Parathyroid adenoma (tissue), 2 donors: ENCODE data around the gene MAP4K1.
A peak's percentile ranks its signal among the peaks of the same experiment; 100 is the strongest.

Source experiments
- H2AFZ ChIP-seq: fragments of 300-600 bp; sonication (generic); one replicate; pipeline ENCODE4 v1.7.0; 2017; ENCODE audit warnings: antibody characterized with exemption, mild to moderate bottlenecking
- H3K27ac ChIP-seq: fragments of 300-600 bp; sonication (generic); one replicate; pipeline ENCODE4 v1.7.0; 2017
- H3K27me3 ChIP-seq: fragments of 300-600 bp; sonication (generic); one replicate; pipeline ENCODE4 v1.7.0; 2017; ENCODE audit warnings: low read length; ENCODE audit not compliant: control insufficient read depth, insufficient read depth
- H3K36me3 ChIP-seq: fragments of 300-600 bp; sonication (generic); one replicate; pipeline ENCODE4 v1.7.0; 2017; ENCODE audit warnings: low read length; ENCODE audit not compliant: control insufficient read depth, insufficient read depth
- H3K4me1 ChIP-seq: fragments of 300-600 bp; sonication (generic); one replicate; pipeline ENCODE4 v1.7.0; 2017; ENCODE audit warnings: control low read depth
- H3K4me2 ChIP-seq: fragments of 300-600 bp; sonication (generic); one replicate; pipeline ENCODE4 v1.7.0; 2017; ENCODE audit warnings: low read length
- H3K4me3 ChIP-seq: fragments of 300-600 bp; sonication (generic); one replicate; pipeline ENCODE4 v1.7.0; 2017; ENCODE audit warnings: low read depth, low read length
- H3K79me2 ChIP-seq: fragments of 300-600 bp; sonication (generic); one replicate; pipeline ENCODE4 v1.7.0; 2017; ENCODE audit warnings: control low read depth
- H3K9ac ChIP-seq: fragments of 300-600 bp; sonication (generic); one replicate; pipeline ENCODE4 v1.7.0; 2017; ENCODE audit warnings: mild to moderate bottlenecking
- H3K9me3 ChIP-seq: fragments of 300-600 bp; sonication (generic); one replicate; pipeline ENCODE4 v1.7.0; 2017; ENCODE audit warnings: low read length; ENCODE audit not compliant: control insufficient read depth
- CTCF ChIP-seq: fragments of 300-600 bp; sonication (generic); IDR thresholded peaks from one replicate; pipeline ENCODE4 v1.7.0; 2017; ENCODE audit warnings: antibody characterized with exemption, mild to moderate bottlenecking
- donor health status: primary hyperparathyroidism.

MAP4K1 gene

DNA sequence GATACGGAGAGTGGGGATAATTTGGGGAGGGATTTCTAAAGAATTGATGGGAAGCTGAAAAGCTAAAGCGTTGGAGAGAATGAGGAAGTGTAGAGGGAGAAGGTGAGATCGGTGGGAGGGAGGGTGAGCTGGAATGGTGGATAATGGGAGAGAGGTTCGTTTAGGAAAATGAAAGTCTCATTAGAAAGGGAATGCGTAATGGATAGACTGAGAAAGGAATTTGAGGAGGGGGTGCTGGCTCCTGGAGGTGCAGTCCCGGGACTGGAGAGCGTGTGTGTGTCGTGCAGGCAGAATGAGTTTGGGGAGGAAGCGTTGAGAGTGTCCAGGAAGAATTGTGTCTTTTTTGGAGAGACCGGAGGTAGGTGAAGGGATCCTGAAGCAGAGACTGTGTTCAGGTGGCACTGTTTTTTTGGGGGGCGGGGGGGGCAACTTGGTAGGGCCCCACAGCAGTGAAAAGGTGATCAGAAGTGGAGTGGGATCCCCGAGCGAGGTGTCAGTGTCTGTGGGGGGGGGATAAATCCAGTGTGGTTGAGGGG is 31.1 kb upstream of the MAP4K1 start:
- H2AFZ ChIP-seq = no peak overlapping the region
- H3K9ac ChIP-seq = peak overlapping the region; percentile 97
- peak overlapping the region; percentile 95 for H3K27ac ChIP-seq
- no peaks in the 10 kb centered on the region for H3K36me3 ChIP-seq
- H3K9me3 ChIP-seq = no peaks in the 10 kb centered on the region
- no peaks in the 10 kb centered on the region for H3K27me3 ChIP-seq
- peak overlapping the region; percentile 100 for H3K4me2 ChIP-seq
- peaks cover 35% of the 10 kb centered on the region for H3K4me1 ChIP-seq
- H3K79me2 ChIP-seq = peaks cover 61% of the 10 kb centered on the region
- TF ChIP-seq CTCF = no peak
- H3K4me3 ChIP-seq = peak overlapping the region; percentile 99

DNA sequence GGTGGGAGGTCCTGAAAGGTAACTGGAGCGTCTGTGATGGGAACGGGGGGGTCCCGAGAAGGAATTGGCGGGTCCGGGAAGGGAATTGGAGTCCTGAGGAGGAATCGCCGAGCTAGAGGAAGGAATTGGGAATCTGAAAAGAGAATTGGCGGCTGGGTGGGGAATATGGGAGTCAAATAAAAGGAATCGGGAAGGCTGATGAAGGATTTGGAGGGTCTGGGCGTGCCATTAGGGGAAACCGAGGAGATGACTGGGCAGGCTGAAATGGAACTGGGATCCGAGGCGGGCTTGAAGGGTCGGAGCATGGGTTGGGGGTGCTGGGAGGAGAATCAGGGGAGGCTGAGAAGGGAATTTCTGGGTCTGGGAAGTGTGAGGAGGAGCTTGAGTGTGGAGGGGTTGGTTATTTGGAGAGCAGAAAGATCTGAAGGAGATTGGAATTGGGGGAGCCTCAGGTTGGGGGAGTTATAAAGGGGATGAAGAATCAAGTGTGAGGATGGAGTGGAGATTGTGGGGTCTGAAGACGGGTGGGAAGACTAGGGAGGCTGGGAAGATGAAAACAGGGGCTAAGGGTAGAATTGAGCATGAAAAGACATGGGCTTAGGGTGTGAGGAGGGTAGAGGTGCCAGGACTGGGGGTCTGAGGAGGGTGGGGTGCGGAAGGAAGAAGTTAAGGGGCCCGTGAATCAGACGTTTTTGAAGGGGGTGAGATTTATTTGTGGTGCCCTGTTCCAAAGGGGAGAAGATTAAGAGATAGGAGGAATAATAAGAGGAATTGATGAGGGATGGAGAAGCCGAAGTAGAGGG is 30.4 kb upstream of the MAP4K1 start:
- peaks cover 30% of the 10 kb centered on the region for H3K4me1 ChIP-seq
- H2AFZ ChIP-seq = peak overlapping the region; percentile 16
- peak overlapping the region; percentile 99 for H3K4me3 ChIP-seq
- H3K4me2 ChIP-seq = peak overlapping the region; percentile 100
- no peak for TF ChIP-seq CTCF
- peak overlapping the region; percentile 97 for H3K9ac ChIP-seq
- H3K79me2 ChIP-seq = peaks cover 55% of the 10 kb centered on the region
- H3K27ac ChIP-seq = peak overlapping the region; percentile 95
- no peaks in the 10 kb centered on the region for H3K27me3 ChIP-seq
- H3K9me3 ChIP-seq = no peaks in the 10 kb centered on the region
- no peaks in the 10 kb centered on the region for H3K36me3 ChIP-seq

DNA sequence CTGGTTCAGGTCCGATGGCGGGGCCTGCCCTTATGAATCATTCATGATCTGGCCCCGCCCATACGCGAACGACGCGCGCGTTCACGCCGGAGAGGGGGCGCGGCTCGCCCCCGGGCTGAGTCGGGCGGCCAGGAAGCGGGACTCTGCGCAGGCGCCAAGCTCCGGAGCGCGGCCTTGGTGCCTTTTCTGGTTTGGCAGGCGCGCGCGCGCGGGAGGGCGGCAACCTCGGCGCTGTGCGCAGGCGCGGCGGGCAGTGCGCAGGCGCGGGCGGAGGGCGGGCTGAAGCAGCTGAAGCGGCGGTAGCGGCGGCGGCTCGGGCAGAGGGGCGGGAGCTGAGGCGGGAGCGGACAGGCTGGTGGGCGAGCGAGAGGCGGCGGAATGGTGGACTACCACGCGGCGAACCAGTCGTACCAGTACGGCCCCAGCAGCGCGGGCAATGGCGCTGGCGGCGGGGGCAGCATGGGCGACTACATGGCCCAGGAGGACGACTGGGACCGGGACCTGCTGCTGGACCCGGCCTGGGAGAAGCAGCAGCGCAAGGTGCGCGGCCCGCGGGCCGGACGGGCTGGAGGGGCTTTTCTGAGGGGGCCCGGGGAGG is 29.7 kb upstream of the MAP4K1 start, which contains the start of gene ACTN4:
Gene ACTN4 (plus strand): TSS at position 282 of the 598 bp plus-strand sequence. CDS start 97 bp downstream, at position 379.
- Histone ChIP-seq H3K4me3 (peak within 1 kb of the TSS; percentile 99), H3K27me3 (no peaks in the 10 kb centered on the region), H3K27ac (peak within 1 kb of the TSS; percentile 95), H3K9me3 (no peaks in the 10 kb centered on the region), H3K4me1 (peaks cover 25% of the 10 kb centered on the region), H3K36me3 (no peaks in the 10 kb centered on the region), H3K9ac (peak within 1 kb of the TSS; percentile 97), H3K4me2 (peak within 1 kb of the TSS; percentile 100), H2AFZ (peak within 1 kb of the TSS; percentile 56), H3K79me2 (peaks cover 49% of the 10 kb centered on the region)
- TF ChIP-seq CTCF = no peak

DNA sequence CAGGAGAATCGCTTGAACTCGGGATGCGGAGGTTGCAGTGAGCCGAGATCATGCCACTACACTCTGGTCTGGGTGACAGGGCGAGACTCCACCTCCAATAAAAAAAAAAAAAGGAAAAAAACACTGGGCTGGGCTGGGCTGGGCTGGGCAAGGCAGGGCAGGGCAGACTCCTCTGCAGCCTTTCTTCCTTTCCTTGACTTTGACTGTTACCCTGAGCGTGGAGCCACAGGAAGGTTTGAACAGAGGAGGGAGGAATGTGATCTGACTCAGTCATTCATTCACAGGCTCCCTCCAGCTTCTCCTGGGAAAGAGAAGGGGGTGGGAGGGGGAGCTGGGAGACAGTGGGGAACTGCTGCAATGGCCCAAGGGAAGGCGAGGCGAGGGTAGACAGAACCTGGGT is 27.0 kb upstream of the MAP4K1 start:
- H3K9ac ChIP-seq = no peak overlapping the region
- no peaks in the 10 kb centered on the region for H3K36me3 ChIP-seq

More for the DNA sequence above, 27.0 kb upstream of the MAP4K1 start:
- H3K4me1 ChIP-seq = no peaks in the 10 kb centered on the region
- H3K4me2 ChIP-seq = no peak overlapping the region
- H3K4me3 ChIP-seq = no peak overlapping the region
- peaks cover 21% of the 10 kb centered on the region for H3K79me2 ChIP-seq
- H3K9me3 ChIP-seq = no peaks in the 10 kb centered on the region
- no peak overlapping the region for H2AFZ ChIP-seq
- no peak overlapping the region for H3K27ac ChIP-seq
- no peaks in the 10 kb centered on the region for H3K27me3 ChIP-seq
- TF ChIP-seq CTCF = no peak
